Left ventricle myocardium inferior (tissue), 1 donor: ENCODE data around the gene CCDC175. TPM values are rescaled to one million over a fixed set of nuclear protein-coding genes. Genes with fewer than 3 reads are reported as not detected.

ENCODE experiments used
- DNase-seq: peaks from one replicate; pipeline ENCODE4 v3.0.0-alpha.2; 2020
- H3K27ac ChIP-seq: fragments of 200-600 bp; replicated peaks from 2 replicates; pipeline ENCODE4 v1.8.0; 2021
- H3K27me3 ChIP-seq: fragments of 200-600 bp; 2 replicates; pipeline ENCODE4 v1.8.0; 2021; ENCODE audit warnings: low read depth
- H3K36me3 ChIP-seq: fragments of 200-600 bp; 2 replicates; pipeline ENCODE4 v1.8.0; 2021
- H3K4me1 ChIP-seq: fragments of 200-600 bp; 2 replicates; pipeline ENCODE4 v1.8.0; 2021
- H3K4me3 ChIP-seq: fragments of 200-600 bp; 2 replicates; pipeline ENCODE4 v1.8.0; 2021; ENCODE audit warnings: mild to moderate bottlenecking, moderate library complexity
- H3K9me3 ChIP-seq: fragments of 200-600 bp; replicated peaks from 2 replicates; pipeline ENCODE4 v1.8.0; 2021
- intact Hi-C: fragments of 100-400 bp; cut with micrococcal nuclease; formaldehyde crosslinking; loops from one replicate; pipeline ENCODE4 v1.11.0; 2022
- total RNA-seq: library from RNA; stranded (reverse); fragmentation: NEBNext Ultra II Directional; extraction: Animal tissue kit (Norgen Biotek cat#: 25700); gene quantifications from one replicate; pipeline ENCODE4 v1.2.1, GENCODE V29; 2021
- TF ChIP-seq, protein P1 (sequence below): fragments of 200-600 bp; IDR thresholded peaks from 2 replicates; pipeline ENCODE4 v1.8.0; 2021; ENCODE audit warnings: antibody characterized with exemption, mild to moderate bottlenecking, borderline replicate concordance
- donor health status: DM: no; HTN: yes; CAD: no; lungs with severe emphysema.

Gene CCDC175
- total RNA-seq, 1 donor from 2014 or later: not detected

DNA sequence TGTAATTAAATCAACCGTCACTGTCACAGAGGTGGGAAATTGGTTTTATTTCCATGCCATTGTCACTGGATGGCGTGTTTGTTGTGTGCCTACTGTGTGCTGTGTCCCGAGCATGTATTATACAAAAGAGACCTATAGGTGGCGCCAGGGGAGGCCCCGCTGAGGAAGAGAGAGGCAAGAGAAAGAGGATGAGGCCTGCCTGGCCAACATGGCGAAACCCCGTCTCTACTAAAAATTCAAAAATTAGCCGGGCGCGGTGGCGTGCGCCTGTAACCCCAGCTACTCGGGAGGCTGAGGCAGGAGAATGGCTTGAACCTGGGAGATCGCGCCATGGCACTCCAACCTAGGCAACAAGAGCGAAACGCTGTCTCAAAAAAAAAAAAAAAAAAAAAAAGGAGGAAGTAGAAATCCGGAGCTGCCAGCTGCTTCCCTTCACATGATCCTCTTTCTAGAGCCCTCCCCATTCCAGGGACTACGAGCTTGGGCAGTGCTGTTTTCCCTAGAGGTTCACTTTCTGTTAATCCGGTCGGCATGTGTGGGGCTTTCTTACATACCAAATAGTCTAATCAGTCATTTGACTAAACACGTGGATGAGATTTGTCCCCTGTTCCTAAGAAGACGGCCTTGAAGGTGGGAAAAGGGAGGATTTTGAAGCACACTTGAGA, 6.4 kb upstream of the CCDC175 start:
- H3K27me3 ChIP-seq: peaks cover 28% of the 10 kb centered on the region
- no peak overlapping the region for H3K27ac ChIP-seq
- no peaks in the 10 kb centered on the region for H3K36me3 ChIP-seq
- no peak overlapping the region for H3K4me3 ChIP-seq
- H3K9me3 ChIP-seq: no peaks in the 10 kb centered on the region
- DNase-seq: no peak
- intact Hi-C loops: no loop called here
- TF ChIP-seq, protein P1, sequence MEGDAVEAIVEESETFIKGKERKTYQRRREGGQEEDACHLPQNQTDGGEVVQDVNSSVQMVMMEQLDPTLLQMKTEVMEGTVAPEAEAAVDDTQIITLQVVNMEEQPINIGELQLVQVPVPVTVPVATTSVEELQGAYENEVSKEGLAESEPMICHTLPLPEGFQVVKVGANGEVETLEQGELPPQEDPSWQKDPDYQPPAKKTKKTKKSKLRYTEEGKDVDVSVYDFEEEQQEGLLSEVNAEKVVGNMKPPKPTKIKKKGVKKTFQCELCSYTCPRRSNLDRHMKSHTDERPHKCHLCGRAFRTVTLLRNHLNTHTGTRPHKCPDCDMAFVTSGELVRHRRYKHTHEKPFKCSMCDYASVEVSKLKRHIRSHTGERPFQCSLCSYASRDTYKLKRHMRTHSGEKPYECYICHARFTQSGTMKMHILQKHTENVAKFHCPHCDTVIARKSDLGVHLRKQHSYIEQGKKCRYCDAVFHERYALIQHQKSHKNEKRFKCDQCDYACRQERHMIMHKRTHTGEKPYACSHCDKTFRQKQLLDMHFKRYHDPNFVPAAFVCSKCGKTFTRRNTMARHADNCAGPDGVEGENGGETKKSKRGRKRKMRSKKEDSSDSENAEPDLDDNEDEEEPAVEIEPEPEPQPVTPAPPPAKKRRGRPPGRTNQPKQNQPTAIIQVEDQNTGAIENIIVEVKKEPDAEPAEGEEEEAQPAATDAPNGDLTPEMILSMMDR: no peak
- H3K4me1 ChIP-seq: no peaks in the 10 kb centered on the region

DNA sequence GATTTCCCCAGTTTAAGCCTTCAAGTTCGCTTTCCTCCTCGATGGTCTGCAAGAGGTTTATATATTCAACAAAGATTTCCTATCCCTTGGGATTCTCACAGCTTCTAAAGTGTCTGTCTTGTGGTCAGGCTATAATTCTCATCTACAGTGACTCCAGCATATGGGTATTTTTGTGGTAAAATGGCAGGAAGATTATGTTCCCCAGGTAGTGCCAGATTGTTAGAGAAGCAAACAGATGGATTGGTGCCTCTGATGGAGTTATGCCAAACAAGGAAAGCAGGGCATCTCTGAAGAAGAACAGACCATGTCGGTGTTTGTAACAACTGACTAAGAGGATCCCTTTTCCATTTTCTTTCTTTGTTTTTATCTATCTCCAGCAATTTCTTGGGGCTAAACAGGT, 5.5 kb upstream of the CCDC175 start:
- Histone ChIP-seq H3K27ac (no peak overlapping the region), H3K9me3 (no peaks in the 10 kb centered on the region), H3K36me3 (no peaks in the 10 kb centered on the region), H3K4me3 (no peak overlapping the region), H3K27me3 (peaks cover 36% of the 10 kb centered on the region), H3K4me1 (no peaks in the 10 kb centered on the region)
- intact Hi-C loops: no loop called here
- TF ChIP-seq, protein P1: no peak
- no peak for DNase-seq

DNA sequence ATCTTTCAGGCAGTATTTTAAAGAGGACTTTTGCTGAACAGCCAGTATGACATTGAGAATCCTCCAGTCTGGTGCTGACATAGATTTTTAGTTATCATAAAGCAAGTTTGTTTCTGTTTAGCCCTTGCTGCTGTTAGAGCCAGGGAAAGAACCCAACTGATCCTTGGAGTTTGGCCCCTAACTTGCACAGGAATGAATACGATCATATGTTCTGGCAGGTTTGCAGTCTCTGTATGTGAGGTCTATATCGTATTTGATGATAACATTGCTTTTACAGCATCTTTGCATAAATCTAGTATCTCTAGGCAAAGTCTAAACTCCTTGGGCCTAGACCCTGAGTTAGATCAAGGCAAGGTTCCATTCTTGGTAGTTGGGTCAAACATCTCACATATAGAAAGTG, 4.3 kb upstream of the CCDC175 start:
- TF ChIP-seq, protein P1: no peak
- H3K9me3 ChIP-seq: no peaks in the 10 kb centered on the region
- intact Hi-C loops: no loop called here

DNA sequence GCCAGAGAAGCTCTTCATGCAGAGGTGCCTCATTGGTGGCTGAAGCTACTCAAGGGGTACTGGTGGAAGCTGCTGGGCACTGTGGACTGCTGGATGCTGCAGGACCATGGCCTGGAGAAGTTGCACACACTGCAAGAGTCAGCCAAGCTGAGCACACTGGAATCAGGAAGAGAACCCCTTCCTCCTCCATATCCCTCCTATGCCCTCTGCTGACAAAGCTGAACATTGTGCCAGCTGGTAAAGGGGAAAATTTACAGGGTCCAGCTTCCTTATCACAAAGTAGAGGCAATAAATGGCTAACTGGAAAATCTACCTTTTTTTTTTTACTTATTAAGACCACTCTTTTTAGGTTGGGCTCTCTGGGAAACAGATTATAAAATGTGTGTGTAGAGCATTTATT, 6.5 kb downstream of the CCDC175 start:
- Histone ChIP-seq H3K4me1 (no peaks in the 10 kb centered on the region), H3K27ac (no peak overlapping the region), H3K27me3 (peaks cover 33% of the 10 kb centered on the region), H3K36me3 (no peaks in the 10 kb centered on the region), H3K4me3 (no peak overlapping the region), H3K9me3 (no peaks in the 10 kb centered on the region)
- TF ChIP-seq, protein P1: no peak
- no peak for DNase-seq
- intact Hi-C loops: no loop called here

More for the DNA sequence above, 4.3 kb upstream of the CCDC175 start:
- Histone ChIP-seq H3K36me3 (no peaks in the 10 kb centered on the region), H3K27ac (no peak overlapping the region), H3K27me3 (peaks cover 48% of the 10 kb centered on the region), H3K4me3 (no peak overlapping the region), H3K4me1 (peaks cover 9% of the 10 kb centered on the region)
- no peak for DNase-seq

DNA sequence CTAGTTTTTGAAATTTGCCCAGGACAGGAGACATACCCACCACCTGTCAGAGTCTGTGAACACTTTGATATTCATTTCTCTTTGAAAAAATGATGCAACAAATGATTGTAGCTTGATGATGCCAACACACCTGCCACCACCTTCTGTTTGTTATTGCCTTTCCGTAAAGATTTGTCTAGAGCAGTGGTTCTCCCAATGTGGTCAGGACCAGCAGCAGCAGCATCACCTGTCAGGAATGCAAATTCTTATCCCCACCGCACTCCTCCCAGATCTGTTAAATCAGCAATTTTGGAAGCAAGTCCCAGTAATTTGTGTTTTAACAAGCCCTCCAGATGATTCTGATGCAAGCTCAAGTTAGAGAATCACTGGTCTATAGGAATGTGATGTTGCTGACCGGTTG, 9.9 kb downstream of the CCDC175 start:
- intact Hi-C loops: no loop called here
- Histone ChIP-seq H3K4me3 (no peak overlapping the region), H3K27me3 (peaks cover 45% of the 10 kb centered on the region), H3K27ac (no peak overlapping the region), H3K36me3 (no peaks in the 10 kb centered on the region), H3K4me1 (no peaks in the 10 kb centered on the region), H3K9me3 (no peaks in the 10 kb centered on the region)
- TF ChIP-seq, protein P1: no peak
- DNase-seq: no peak
